ENCODE measurements around the gene GTPBP3.

DNA sequence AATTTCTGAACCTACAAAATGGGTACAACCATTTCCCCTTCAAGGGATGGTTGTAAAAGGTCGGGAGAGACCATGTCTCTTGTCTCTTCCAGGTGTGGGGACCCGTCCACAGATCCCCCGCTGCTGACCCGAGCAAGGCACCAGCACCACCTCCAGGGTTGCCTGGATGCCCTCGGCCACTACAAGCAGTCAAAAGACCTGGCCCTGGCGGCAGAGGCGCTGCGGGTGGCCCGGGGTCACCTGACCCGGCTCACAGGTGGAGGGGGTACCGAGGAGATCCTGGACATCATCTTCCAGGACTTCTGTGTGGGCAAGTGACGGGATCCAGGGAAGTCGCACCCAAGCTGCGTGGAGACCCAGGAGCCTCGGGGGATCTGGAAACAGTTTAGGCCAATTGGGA, 4.0 kb downstream of the GTPBP3 start:
- TF ChIP-seq EP300 (IDR thresholded peaks at IDR 0.05) = no peak
- TF ChIP-seq, protein P1, sequence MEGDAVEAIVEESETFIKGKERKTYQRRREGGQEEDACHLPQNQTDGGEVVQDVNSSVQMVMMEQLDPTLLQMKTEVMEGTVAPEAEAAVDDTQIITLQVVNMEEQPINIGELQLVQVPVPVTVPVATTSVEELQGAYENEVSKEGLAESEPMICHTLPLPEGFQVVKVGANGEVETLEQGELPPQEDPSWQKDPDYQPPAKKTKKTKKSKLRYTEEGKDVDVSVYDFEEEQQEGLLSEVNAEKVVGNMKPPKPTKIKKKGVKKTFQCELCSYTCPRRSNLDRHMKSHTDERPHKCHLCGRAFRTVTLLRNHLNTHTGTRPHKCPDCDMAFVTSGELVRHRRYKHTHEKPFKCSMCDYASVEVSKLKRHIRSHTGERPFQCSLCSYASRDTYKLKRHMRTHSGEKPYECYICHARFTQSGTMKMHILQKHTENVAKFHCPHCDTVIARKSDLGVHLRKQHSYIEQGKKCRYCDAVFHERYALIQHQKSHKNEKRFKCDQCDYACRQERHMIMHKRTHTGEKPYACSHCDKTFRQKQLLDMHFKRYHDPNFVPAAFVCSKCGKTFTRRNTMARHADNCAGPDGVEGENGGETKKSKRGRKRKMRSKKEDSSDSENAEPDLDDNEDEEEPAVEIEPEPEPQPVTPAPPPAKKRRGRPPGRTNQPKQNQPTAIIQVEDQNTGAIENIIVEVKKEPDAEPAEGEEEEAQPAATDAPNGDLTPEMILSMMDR (IDR thresholded peaks at IDR 0.05) = no peak
- no peak for TF ChIP-seq POLR2A (IDR thresholded peaks at IDR 0.05)
- no peak for TF ChIP-seq POLR2AphosphoS5 (IDR thresholded peaks at IDR 0.05)
